Hepatic stellate cell (primary cell): Measurements from ENCODE around the gene HELT.
"Not testable (repeated sequence)": the region's sequence is repeated elsewhere in the genome, so short reads cannot be mapped to it uniquely, and the experiment has no call there.

Experiments used
- DNase-seq: peaks from one replicate; pipeline ENCODE4 v3.0.0; 2011; ENCODE audit warnings: low spot score

Gene HELT

GRCh38 chr4:185017964-185018772, at the start of gene HELT:
HELT (plus strand) TSS chr4:185018490; CDS start chr4:185018929, 439 bp downstream.
- no peak for DNase-seq

- DNase-seq = no peak
Observed at GRCh38 chr4:184968784-184969201, 49.5 kb upstream of the HELT start.

- DNase-seq = no peak
Observed at GRCh38 chr4:184969610-184970009, 48.7 kb upstream of the HELT start.

- DNase-seq = no peak
Observed at GRCh38 chr4:184972991-184973390, 45.3 kb upstream of the HELT start.

- DNase-seq = not testable (repeated sequence)
Observed at GRCh38 chr4:184976348-184976747, 41.9 kb upstream of the HELT start.

GRCh38 chr4:184977747-184978146, 40.5 kb upstream of the HELT start:
- DNase-seq = no peak

- DNase-seq = no peak
Observed at GRCh38 chr4:184978211-184978610, 40.1 kb upstream of the HELT start.

- DNase-seq = no peak
Observed at GRCh38 chr4:184979461-184980124, 38.7 kb upstream of the HELT start.

- no peak for DNase-seq
Observed at GRCh38 chr4:184980261-184980660, 38.0 kb upstream of the HELT start.

- peak; percentile 50 for DNase-seq
Observed at GRCh38 chr4:184983672-184984356, 34.5 kb upstream of the HELT start.

GRCh38 chr4:184987493-184988031, 30.7 kb upstream of the HELT start:
- DNase-seq = no peak

- no peak for DNase-seq
Observed at GRCh38 chr4:184988611-184989010, 29.7 kb upstream of the HELT start.

- DNase-seq = not testable (repeated sequence)
Observed at GRCh38 chr4:184989283-184989682, 29.0 kb upstream of the HELT start.

GRCh38 chr4:184990131-184990530, 28.2 kb upstream of the HELT start:
- not testable (repeated sequence) for DNase-seq

- no peak for DNase-seq
Observed at GRCh38 chr4:184991860-184992259, 26.4 kb upstream of the HELT start.

GRCh38 chr4:184992422-184992821, 25.9 kb upstream of the HELT start:
- DNase-seq = no peak

GRCh38 chr4:184993247-184993646, 25.0 kb upstream of the HELT start:
- no peak for DNase-seq

- DNase-seq = no peak
Observed at GRCh38 chr4:184994010-184994622, 24.2 kb upstream of the HELT start.

GRCh38 chr4:184994623-184995010, 23.7 kb upstream of the HELT start:
- DNase-seq = no peak

GRCh38 chr4:184997656-184998055, 20.6 kb upstream of the HELT start:
- not testable (repeated sequence) for DNase-seq

- DNase-seq = no peak
Observed at GRCh38 chr4:185002784-185003183, 15.5 kb upstream of the HELT start.
